ENCODE data around the gene HEPACAM2. TPM values are rescaled to one million over a fixed set of nuclear protein-coding genes. Genes with fewer than 3 reads are reported as not detected.

Gene HEPACAM2
- total RNA-seq, 1 experiment from 2014 or later, result not detected

DNA sequence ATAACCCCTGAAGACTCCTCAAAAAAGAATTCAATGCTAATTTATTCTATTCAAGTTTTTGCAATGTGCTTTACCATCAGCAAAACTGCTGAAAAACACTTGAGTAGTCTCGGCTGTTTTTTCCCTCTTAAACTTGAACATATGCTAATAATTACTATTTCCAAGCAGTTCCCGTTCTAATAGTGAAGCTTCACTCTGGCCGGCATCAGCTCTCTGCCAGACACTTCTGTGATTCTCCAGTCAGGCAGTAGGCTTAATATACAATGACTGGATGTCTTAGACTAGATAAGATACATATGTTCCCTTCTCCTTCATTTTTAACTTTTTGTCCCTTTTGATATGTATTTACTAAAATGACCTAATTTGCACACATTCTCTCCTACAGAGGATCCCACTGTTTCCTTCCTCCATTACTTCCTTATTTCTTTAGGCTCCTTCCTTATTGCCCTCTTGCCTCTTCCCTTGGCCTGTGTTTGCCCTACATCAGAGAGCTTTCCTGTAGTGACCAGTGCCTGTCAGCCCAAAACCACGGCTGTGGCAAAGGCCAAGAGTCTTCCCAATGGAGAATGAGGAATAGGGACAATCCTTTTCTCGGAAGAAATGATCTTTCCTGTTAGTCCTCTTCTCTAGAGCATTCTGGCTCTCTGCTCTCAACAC is 23.5 kb downstream of the HEPACAM2 start (continued):
- TF ChIP-seq, protein P1, sequence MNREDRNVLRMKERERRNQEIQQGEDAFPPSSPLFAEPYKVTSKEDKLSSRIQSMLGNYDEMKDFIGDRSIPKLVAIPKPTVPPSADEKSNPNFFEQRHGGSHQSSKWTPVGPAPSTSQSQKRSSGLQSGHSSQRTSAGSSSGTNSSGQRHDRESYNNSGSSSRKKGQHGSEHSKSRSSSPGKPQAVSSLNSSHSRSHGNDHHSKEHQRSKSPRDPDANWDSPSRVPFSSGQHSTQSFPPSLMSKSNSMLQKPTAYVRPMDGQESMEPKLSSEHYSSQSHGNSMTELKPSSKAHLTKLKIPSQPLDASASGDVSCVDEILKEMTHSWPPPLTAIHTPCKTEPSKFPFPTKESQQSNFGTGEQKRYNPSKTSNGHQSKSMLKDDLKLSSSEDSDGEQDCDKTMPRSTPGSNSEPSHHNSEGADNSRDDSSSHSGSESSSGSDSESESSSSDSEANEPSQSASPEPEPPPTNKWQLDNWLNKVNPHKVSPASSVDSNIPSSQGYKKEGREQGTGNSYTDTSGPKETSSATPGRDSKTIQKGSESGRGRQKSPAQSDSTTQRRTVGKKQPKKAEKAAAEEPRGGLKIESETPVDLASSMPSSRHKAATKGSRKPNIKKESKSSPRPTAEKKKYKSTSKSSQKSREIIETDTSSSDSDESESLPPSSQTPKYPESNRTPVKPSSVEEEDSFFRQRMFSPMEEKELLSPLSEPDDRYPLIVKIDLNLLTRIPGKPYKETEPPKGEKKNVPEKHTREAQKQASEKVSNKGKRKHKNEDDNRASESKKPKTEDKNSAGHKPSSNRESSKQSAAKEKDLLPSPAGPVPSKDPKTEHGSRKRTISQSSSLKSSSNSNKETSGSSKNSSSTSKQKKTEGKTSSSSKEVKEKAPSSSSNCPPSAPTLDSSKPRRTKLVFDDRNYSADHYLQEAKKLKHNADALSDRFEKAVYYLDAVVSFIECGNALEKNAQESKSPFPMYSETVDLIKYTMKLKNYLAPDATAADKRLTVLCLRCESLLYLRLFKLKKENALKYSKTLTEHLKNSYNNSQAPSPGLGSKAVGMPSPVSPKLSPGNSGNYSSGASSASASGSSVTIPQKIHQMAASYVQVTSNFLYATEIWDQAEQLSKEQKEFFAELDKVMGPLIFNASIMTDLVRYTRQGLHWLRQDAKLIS (CRISPR knock-in tag; IDR thresholded peaks at IDR 0.05; ENCODE audit: borderline replicate concordance), result no peak
- TF ChIP-seq, protein P2, sequence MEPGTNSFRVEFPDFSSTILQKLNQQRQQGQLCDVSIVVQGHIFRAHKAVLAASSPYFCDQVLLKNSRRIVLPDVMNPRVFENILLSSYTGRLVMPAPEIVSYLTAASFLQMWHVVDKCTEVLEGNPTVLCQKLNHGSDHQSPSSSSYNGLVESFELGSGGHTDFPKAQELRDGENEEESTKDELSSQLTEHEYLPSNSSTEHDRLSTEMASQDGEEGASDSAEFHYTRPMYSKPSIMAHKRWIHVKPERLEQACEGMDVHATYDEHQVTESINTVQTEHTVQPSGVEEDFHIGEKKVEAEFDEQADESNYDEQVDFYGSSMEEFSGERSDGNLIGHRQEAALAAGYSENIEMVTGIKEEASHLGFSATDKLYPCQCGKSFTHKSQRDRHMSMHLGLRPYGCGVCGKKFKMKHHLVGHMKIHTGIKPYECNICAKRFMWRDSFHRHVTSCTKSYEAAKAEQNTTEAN (CRISPR knock-in tag; IDR thresholded peaks at IDR 0.05), result no peak
- TF ChIP-seq ETV6 (CRISPR knock-in tag; IDR thresholded peaks at IDR 0.05) (no peak), RORB (CRISPR knock-in tag; IDR thresholded peaks at IDR 0.05) (no peak), ATF1 (CRISPR knock-in tag; IDR thresholded peaks at IDR 0.05) (no peak)

- ATAC-seq, result no peak
- CTCF ChIA-PET, result no interaction called here
Measured at GRCh38 chr7:93198472-93198871, 27.8 kb downstream of the HEPACAM2 start.

More at GRCh38 chr7:93198472-93198871, 27.8 kb downstream of the HEPACAM2 start:
- Mint-ChIP-seq H3K27me3 (ENCODE audit: low read depth) (peaks cover 7% of the 10 kb centered on the region), H3K4me3 (no peak overlapping the region), H3K36me3 (no peaks in the 10 kb centered on the region), H3K9me3 (no peaks in the 10 kb centered on the region), H3K27ac (no peak overlapping the region), H3K4me1 (no peaks in the 10 kb centered on the region)
- POLR2A ChIA-PET, result no interaction called here
- TF ChIP-seq, protein P3, sequence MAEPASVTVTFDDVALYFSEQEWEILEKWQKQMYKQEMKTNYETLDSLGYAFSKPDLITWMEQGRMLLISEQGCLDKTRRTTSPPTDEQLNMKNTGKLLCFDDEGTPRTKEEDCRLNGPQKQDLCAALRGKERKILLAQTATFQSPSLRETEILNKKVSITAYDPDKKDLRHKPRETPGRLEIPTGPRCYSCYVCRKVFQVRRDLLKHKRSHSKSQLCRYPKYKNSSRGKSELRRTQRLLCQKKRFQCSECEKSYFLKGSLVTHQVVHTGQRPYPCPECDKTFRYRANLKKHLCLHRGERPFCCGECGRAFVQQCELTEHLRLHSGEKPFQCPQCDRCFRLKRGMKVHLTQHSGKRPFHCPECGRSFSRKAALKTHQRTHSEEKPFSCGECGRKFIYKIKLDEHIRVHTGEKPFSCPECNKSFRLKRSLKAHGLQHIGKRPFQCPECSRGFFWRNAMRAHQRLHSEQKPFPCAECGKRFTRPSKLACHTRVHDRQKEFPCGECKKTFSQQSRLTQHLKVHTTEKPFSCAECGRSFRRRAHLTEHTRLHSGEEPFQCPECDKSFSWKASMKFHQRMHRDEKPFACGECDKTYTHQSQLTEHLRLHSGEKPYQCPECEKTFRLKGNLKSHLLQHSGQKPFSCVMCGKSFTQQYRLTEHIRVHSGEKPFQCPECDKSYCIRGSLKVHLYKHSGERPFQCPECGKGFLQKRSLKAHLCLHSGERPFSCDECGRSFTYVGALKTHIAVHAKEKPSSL (CRISPR knock-in tag; conservative IDR thresholded peaks at IDR 0.05), result no peak
- TF ChIP-seq ZNF512 (CRISPR knock-in tag; IDR thresholded peaks at IDR 0.05; ENCODE audit: borderline replicate concordance), result no peak
- TF ChIP-seq, protein P1 (CRISPR knock-in tag; IDR thresholded peaks at IDR 0.05; ENCODE audit: borderline replicate concordance), result no peak
- TF ChIP-seq ZBTB21 (CRISPR knock-in tag; IDR thresholded peaks at IDR 0.05; ENCODE audit: borderline replicate concordance), result no peak
- TF ChIP-seq, protein P4, sequence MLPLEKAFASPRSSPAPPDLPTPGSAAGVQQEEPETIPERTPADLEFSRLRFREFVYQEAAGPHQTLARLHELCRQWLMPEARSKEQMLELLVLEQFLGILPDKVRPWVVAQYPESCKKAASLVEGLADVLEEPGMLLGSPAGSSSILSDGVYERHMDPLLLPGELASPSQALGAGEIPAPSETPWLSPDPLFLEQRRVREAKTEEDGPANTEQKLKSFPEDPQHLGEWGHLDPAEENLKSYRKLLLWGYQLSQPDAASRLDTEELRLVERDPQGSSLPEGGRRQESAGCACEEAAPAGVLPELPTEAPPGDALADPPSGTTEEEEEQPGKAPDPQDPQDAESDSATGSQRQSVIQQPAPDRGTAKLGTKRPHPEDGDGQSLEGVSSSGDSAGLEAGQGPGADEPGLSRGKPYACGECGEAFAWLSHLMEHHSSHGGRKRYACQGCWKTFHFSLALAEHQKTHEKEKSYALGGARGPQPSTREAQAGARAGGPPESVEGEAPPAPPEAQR (CRISPR knock-in tag; IDR thresholded peaks at IDR 0.05), result no peak
- TF ChIP-seq HMGA2 (CRISPR knock-in tag; IDR thresholded peaks at IDR 0.05), result no peak
- no peak for TF ChIP-seq ZNF138 (CRISPR knock-in tag; conservative IDR thresholded peaks at IDR 0.05)
- TF ChIP-seq JAZF1 (CRISPR knock-in tag; IDR thresholded peaks at IDR 0.05), result no peak
- DNase-seq (ENCODE audit: low spot score), result no peak

All from WTC11 (cell line).